Ishikawa (cell line): ENCODE results near the gene AUTS2.

Experiments used
- CREB1 ChIP-seq: IDR thresholded peaks from 2 replicates; pipeline ENCODE4 v1.6.1; 2012; ENCODE audit warnings: low read depth
- EP300 ChIP-seq: IDR thresholded peaks from 2 replicates; pipeline ENCODE4 v1.6.1; 2012; ENCODE audit warnings: borderline replicate concordance
- FOXM1 ChIP-seq: IDR thresholded peaks from 2 replicates; pipeline ENCODE4 v1.6.1; 2012; ENCODE audit warnings: low read depth, borderline replicate concordance
- NFIC ChIP-seq: IDR thresholded peaks from 2 replicates; pipeline ENCODE4 v1.6.1; 2012
- RAD21 ChIP-seq: IDR thresholded peaks from 2 replicates; pipeline ENCODE4 v1.6.1; 2012; ENCODE audit warnings: low read depth
- TCF12 ChIP-seq: IDR thresholded peaks from 2 replicates; pipeline ENCODE4 v1.6.1; 2012; ENCODE audit warnings: low read depth
- TEAD4 ChIP-seq: IDR thresholded peaks from 2 replicates; pipeline ENCODE4 v1.6.1; 2012

DNA sequence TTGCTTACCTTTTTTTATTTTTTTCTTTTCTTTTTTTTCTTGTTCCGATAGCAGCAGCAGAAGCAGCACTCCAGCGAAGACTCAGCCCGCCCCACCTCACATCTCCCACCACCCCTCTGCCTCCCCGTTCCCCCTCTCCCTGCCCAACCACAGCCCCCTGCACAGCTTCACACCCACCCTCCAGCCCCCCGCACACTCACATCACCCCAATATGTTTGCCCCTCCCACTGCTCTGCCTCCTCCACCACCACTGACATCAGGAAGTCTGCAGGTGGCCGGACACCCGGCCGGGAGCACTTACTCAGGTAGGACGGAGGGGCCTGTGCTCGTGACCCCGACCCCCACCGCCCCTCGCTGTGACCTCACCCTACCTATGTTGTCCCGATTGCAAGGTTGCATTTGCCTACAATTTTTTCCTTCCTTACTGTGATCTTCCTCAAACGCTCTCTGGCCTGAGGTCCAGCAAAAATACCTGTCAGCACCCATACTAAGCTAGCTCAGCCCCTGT lies 1166.5 kb downstream of the AUTS2 start:
- no peak for TF ChIP-seq FOXM1
- TF ChIP-seq TEAD4: no peak
- no peak for TF ChIP-seq NFIC
- no peak for TF ChIP-seq TCF12
- TF ChIP-seq CREB1: no peak
- TF ChIP-seq EP300: no peak
- no peak for TF ChIP-seq RAD21
